Neutrophil (primary cell): ENCODE data around the gene BPIFB6.
A peak's percentile ranks its signal among the peaks of the same experiment; 100 is the strongest.

Experiments used
- H3K27ac ChIP-seq: fragments of 200-600 bp; sonication (generic); 2 replicates; pipeline ENCODE4 v1.5.1; 2016; ENCODE audit warnings: mild to moderate bottlenecking, moderate library complexity
- H3K27me3 ChIP-seq: fragments of 200-600 bp; sonication (generic); 2 replicates; pipeline ENCODE4 v1.6.0; 2016; ENCODE audit warnings: mild to moderate bottlenecking
- H3K36me3 ChIP-seq: fragments of 200-600 bp; sonication (generic); 2 replicates; pipeline ENCODE4 v1.5.1; 2017
- H3K4me1 ChIP-seq, 2 experiments: fragments of 200-600 bp in 1 of 2; sonication (generic) in 1 of 2; 1 replicate in 1 of 2; 2 replicates in 1 of 2; pipeline versions ENCODE4 v1.5.1 to v1.6.1; 2013 to 2016; ENCODE audit warnings: low read depth in 1 of 2, low read length in 1 of 2, mild to moderate bottlenecking in 1 of 2, moderate library complexity in 1 of 2; ENCODE audit not compliant: control insufficient read depth in 1 of 2, insufficient read depth in 1 of 2
- H3K4me3 ChIP-seq, 2 experiments: fragments of 200-600 bp in 1 of 2; sonication (generic) in 1 of 2; 1 replicate in 1 of 2; 2 replicates in 1 of 2; pipeline ENCODE4 v1.5.1; 2013 to 2016; ENCODE audit warnings: low read depth in 1 of 2, low read length in 1 of 2, mild to moderate bottlenecking in 1 of 2, moderate library complexity in 1 of 2
- H3K9me3 ChIP-seq: fragments of 200-600 bp; sonication (generic); 2 replicates; pipeline ENCODE4 v1.5.1; 2016
- TF ChIP-seq, protein P1 (sequence below): fragments of 200-600 bp; sonication (generic); IDR thresholded peaks from 2 replicates; pipeline ENCODE4 v1.5.1; 2016; ENCODE audit warnings: antibody characterized with exemption

Gene BPIFB6

GRCh38 chr20:33005132-33005566 is 26.3 kb upstream of the BPIFB6 start:
- H3K9me3 ChIP-seq: no peaks in the 10 kb centered on the region
- H3K4me1 ChIP-seq: no peaks in the 10 kb centered on the region
- no peaks in the 10 kb centered on the region for H3K27me3 ChIP-seq
- H3K36me3 ChIP-seq: no peaks in the 10 kb centered on the region
- no peak overlapping the region for H3K27ac ChIP-seq
- TF ChIP-seq, protein P1, sequence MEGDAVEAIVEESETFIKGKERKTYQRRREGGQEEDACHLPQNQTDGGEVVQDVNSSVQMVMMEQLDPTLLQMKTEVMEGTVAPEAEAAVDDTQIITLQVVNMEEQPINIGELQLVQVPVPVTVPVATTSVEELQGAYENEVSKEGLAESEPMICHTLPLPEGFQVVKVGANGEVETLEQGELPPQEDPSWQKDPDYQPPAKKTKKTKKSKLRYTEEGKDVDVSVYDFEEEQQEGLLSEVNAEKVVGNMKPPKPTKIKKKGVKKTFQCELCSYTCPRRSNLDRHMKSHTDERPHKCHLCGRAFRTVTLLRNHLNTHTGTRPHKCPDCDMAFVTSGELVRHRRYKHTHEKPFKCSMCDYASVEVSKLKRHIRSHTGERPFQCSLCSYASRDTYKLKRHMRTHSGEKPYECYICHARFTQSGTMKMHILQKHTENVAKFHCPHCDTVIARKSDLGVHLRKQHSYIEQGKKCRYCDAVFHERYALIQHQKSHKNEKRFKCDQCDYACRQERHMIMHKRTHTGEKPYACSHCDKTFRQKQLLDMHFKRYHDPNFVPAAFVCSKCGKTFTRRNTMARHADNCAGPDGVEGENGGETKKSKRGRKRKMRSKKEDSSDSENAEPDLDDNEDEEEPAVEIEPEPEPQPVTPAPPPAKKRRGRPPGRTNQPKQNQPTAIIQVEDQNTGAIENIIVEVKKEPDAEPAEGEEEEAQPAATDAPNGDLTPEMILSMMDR: peak; percentile 11
- no peak overlapping the region for H3K4me3 ChIP-seq

DNA sequence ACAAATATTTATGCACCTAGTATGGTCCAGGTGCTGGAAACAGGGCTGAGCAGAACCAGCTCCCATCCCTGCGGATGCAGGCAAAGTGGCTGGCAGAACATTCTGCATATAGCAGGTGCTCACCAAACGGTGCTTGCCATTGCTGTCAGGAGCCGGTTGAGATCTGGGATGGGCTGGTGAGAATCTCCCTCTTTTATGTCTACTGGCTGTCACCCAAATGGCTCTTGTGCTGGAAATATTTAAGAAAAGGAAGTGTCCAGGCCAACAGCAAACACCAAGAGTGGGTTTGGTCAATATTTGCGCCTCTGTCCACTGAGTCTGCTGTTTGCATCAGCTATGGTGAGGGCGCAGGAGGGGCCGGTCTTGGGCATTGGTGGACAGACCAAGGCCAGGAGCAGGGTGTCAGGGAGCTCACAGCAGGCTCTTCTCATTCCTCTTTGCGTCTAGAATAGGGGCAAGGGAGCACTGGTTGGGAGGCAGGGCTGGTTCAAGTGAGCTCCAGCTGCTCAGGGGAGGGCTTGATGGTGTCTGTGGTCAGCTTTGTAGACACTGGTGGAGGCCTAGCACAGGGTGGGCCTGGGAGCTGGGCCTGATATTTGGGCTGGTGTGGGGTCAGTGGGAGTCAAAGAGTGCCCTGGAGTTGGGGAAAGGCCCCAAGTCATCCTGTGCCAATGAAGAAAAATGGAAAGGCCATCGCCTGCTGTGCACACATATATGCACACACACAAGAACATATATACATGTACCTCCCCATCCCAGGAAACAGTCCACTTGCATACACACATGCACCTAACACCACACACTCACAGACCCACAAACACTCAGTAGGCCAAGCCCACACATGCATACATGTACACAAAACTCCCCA is 25.3 kb upstream of the BPIFB6 start:
- H3K9me3 ChIP-seq: no peaks in the 10 kb centered on the region
- H3K27ac ChIP-seq: no peak overlapping the region
- no peak overlapping the region for H3K4me3 ChIP-seq
- H3K36me3 ChIP-seq: no peaks in the 10 kb centered on the region
- TF ChIP-seq, protein P1: no peak
- no peaks in the 10 kb centered on the region for H3K4me1 ChIP-seq
- no peaks in the 10 kb centered on the region for H3K27me3 ChIP-seq

DNA sequence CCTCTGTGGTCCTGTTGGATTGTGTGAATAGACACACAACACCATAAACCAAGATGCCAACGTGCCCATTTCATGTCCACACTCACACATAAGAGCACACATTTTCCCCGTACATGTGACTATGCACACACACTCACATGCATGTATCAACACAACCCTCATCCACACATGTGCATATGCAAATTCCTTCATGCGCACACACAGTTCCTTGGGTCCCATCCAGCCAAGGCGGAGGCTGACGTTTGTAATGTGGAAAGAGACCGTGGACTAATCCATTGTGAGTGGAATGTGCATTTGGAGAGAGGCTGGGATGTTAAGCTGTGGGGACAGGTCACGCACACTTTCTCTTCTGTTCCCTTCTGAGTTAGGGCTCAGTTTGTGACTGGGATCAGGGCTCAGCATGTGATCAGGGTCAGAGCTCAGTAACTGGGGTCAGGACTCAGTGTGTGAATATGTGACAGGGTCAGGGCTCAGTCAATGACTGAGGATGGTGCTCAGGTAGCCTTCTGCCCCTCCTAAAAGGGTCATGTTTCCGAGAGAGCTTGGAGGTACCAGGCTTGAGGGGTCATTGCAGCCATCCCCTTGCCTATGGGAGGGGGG is 24.6 kb upstream of the BPIFB6 start:
- Histone ChIP-seq H3K36me3 (no peaks in the 10 kb centered on the region), H3K4me1 (no peaks in the 10 kb centered on the region), H3K9me3 (no peaks in the 10 kb centered on the region), H3K27ac (no peak overlapping the region), H3K4me3 (no peak overlapping the region), H3K27me3 (no peaks in the 10 kb centered on the region)
- TF ChIP-seq, protein P1: no peak

DNA sequence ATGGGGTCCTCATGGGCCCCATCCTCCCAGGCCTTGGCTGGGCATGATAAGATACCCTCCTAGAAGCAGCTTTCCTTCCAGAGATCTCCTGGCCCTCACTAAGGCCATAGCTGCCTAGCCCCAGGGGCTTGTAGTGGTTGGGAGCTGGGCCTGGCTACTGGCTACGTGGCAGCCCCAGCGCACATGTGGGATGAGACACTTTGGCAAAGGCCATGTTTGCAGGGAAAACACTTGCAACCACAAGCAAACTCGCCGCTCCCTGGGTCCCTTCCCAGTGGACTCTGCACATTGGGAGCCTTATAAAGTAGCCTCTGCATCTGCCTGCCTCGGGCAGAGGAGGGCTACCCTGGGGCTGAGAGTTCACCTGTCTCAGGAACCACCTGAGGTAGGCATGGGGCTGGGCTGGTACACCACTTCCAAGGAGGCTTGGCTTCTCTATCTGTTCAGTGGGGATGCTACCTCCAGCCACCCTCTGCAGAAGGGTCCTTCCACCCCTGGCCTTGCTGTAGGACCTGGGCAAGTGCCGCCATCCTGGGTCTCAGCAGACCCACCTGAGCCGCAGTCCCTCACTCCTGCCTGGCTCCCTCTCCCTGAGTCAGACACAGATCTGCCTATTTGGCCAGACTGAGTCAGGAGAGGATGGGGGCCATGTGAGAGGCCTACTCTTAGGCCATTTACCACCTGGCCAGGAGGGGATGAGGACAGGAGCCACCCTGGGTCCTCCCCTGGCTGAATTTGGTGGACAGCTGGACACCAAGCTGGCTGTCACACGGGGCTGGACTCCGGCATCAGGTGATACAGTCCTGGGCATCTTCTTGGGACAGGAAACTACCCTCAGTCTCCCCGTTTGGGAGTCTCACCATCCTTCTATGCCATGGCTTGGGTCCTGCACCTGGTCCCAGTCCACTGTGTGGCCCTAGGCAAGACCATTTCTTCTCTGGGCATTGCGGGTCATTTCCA is 23.8 kb upstream of the BPIFB6 start, which contains the start of gene BPIFB2:
BPIFB2 (plus strand) TSS at position 329 of the 960 bp plus-strand sequence. CDS start 871 bp downstream, outside the sequence.
- Histone ChIP-seq H3K9me3 (no peaks in the 10 kb centered on the region), H3K27ac (no peak within 1 kb of the TSS), H3K27me3 (no peaks in the 10 kb centered on the region), H3K36me3 (no peaks in the 10 kb centered on the region), H3K4me3 (no peak within 1 kb of the TSS), H3K4me1 (no peaks in the 10 kb centered on the region)
- TF ChIP-seq, protein P1: no peak
